ENCODE results near the gene ADD3.

DNA sequence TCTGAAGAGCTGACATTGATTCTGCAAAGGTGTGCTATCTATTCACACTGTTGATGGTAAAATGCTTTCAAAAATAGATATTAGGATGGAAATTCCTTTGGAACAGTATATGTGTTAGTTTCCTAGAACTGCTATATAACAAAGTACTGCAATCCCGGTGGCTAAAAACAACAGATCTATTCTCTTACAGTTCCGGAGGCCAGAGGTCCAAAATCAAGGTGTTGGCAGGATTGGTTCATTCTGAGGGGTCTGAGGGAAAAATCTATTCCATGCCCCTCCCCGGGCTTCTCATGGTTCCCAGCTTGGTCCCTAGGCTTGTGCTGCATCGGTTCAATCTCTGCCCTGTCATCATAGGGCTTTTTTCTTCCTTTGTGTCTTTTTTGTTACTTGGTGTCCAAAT, 79.9 kb downstream of the ADD3 start:
- TF ChIP-seq ZNF580 (tag by site-specific recombination; IDR thresholded peaks at IDR 0.05), result no peak
- TF ChIP-seq, protein P1, sequence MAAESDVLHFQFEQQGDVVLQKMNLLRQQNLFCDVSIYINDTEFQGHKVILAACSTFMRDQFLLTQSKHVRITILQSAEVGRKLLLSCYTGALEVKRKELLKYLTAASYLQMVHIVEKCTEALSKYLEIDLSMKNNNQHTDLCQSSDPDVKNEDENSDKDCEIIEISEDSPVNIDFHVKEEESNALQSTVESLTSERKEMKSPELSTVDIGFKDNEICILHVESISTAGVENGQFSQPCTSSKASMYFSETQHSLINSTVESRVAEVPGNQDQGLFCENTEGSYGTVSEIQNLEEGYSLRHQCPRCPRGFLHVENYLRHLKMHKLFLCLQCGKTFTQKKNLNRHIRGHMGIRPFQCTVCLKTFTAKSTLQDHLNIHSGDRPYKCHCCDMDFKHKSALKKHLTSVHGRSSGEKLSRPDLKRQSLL (tag by site-specific recombination; IDR thresholded peaks at IDR 0.05), result no peak
- TF ChIP-seq SP2 (tag by site-specific recombination; IDR thresholded peaks at IDR 0.05), result no peak
- no peak for TF ChIP-seq ZNF155 (tag by site-specific recombination; IDR thresholded peaks at IDR 0.05)

Measured in HEK293 (cell line).